Mesothelial cell of epicardium (in vitro differentiated cells): ENCODE measurements around the gene CDKL1. TPM values are rescaled to one million over a fixed set of nuclear protein-coding genes. Genes with fewer than 3 reads are reported as not detected.

Experiments
- DNase-seq, 2 experiments: peaks; one replicate each; pipeline ENCODE4 v3.0.0; 2021; ENCODE audit warnings: low spot score in 2 of 2; ENCODE audit not compliant: unreplicated experiment in 2 of 2
- H3K27ac Mint-ChIP-seq: 2 replicates; pipeline ENCODE4 v1.8.0; 2021; ENCODE audit warnings: mixed read lengths
- H3K27me3 Mint-ChIP-seq: 2 replicates; pipeline ENCODE4 v1.8.0; 2021; ENCODE audit warnings: low read depth, mixed read lengths
- H3K36me3 Mint-ChIP-seq: 2 replicates; pipeline ENCODE4 v1.8.0; 2021; ENCODE audit warnings: mixed read lengths
- H3K4me1 Mint-ChIP-seq: 2 replicates; pipeline ENCODE4 v1.8.0; 2021; ENCODE audit warnings: mixed read lengths
- H3K4me3 Mint-ChIP-seq: 2 replicates; pipeline ENCODE4 v1.8.0; 2021; ENCODE audit warnings: mild to moderate bottlenecking, moderate library complexity, mixed read lengths
- H3K9me3 Mint-ChIP-seq: 2 replicates; pipeline ENCODE4 v1.8.0; 2021; ENCODE audit warnings: mixed read lengths
- CTCF ChIP-seq: fragments of 200-600 bp; sonication (generic); IDR thresholded peaks from one replicate; pipeline ENCODE4 v1.5.0; 2021; ENCODE audit warnings: antibody characterized with exemption; ENCODE audit not compliant: unreplicated experiment
- total RNA-seq: library from RNA; stranded (reverse); gene quantifications from 3 replicates; pipeline ENCODE4 v1.2.1, GENCODE V29; 2021

Gene CDKL1
- total RNA-seq, 1 donor from 2014 or later = 1.8 TPM

- Mint-ChIP-seq H3K27ac (no peak overlapping the region), H3K4me1 (peaks cover 18% of the 10 kb centered on the region), H3K9me3 (no peaks in the 10 kb centered on the region), H3K4me3 (no peak overlapping the region), H3K27me3 (no peaks in the 10 kb centered on the region), H3K36me3 (peaks cover 1% of the 10 kb centered on the region)
- DNase-seq = no peak
- no peak for TF ChIP-seq CTCF
These were observed 62.5 kb downstream of the CDKL1 start for GRCh38 chr14:50334211-50334610.

GRCh38 chr14:50333014-50333509, 63.6 kb downstream of the CDKL1 start:
- Mint-ChIP-seq H3K36me3 (peaks cover 1% of the 10 kb centered on the region), H3K4me3 (no peak overlapping the region), H3K4me1 (peaks cover 17% of the 10 kb centered on the region), H3K9me3 (no peaks in the 10 kb centered on the region), H3K27ac (no peak overlapping the region), H3K27me3 (no peaks in the 10 kb centered on the region)
- no peak for DNase-seq
- TF ChIP-seq CTCF = no peak

GRCh38 chr14:50331596-50331995, 65.1 kb downstream of the CDKL1 start:
- Mint-ChIP-seq H3K27ac (no peak overlapping the region), H3K9me3 (no peaks in the 10 kb centered on the region)

GRCh38 chr14:50321009-50321660, 75.5 kb downstream of the CDKL1 start:
- Mint-ChIP-seq H3K4me3 (no peak overlapping the region), H3K27ac (no peak overlapping the region), H3K36me3 (peaks cover 20% of the 10 kb centered on the region), H3K4me1 (no peaks in the 10 kb centered on the region), H3K27me3 (no peaks in the 10 kb centered on the region), H3K9me3 (peaks cover 8% of the 10 kb centered on the region)
- DNase-seq = peak in 1 of 2 experiments; percentile 51
- TF ChIP-seq CTCF = peak; percentile 62

More at GRCh38 chr14:50331596-50331995, 65.1 kb downstream of the CDKL1 start:
- no peak for TF ChIP-seq CTCF
- Mint-ChIP-seq H3K36me3 (peaks cover 1% of the 10 kb centered on the region), H3K27me3 (no peaks in the 10 kb centered on the region), H3K4me3 (no peak overlapping the region), H3K4me1 (peaks cover 17% of the 10 kb centered on the region)
- no peak for DNase-seq

GRCh38 chr14:50320283-50320682, 76.4 kb downstream of the CDKL1 start:
- no peak for DNase-seq
- Mint-ChIP-seq H3K27me3 (no peaks in the 10 kb centered on the region), H3K27ac (no peak overlapping the region), H3K4me3 (no peak overlapping the region), H3K9me3 (peaks cover 13% of the 10 kb centered on the region), H3K4me1 (no peaks in the 10 kb centered on the region), H3K36me3 (peaks cover 23% of the 10 kb centered on the region)
- no peak for TF ChIP-seq CTCF
